GM12878 (cell line): ENCODE data around the gene NDUFC2.
"Not testable (repeated sequence)": the region's sequence is repeated elsewhere in the genome, so short reads cannot be mapped to it uniquely, and the experiment has no call there.

Experiments
- BCL3 ChIP-seq: IDR thresholded peaks from 2 replicates; pipeline ENCODE4 v1.6.1; 2011; ENCODE audit warnings: borderline replicate concordance, low read depth, mild to moderate bottlenecking, moderate library complexity, low read length; ENCODE audit not compliant: insufficient read depth, poor library complexity, severe bottlenecking
- DPF2 ChIP-seq: fragments of 450-650 bp; IDR thresholded peaks from 2 replicates; pipeline ENCODE4 v1.6.1; 2017; ENCODE audit warnings: mild to moderate bottlenecking
- PAX8 ChIP-seq: fragments of 450-650 bp; IDR thresholded peaks from 2 replicates; pipeline ENCODE4 v1.6.1; 2017; ENCODE audit warnings: mild to moderate bottlenecking, moderate library complexity
- POLR2A ChIP-seq: IDR thresholded peaks from 2 replicates; pipeline ENCODE4 v1.6.1; 2011; ENCODE audit warnings: low read depth, mild to moderate bottlenecking, low read length
- SMC3 ChIP-seq: IDR thresholded peaks from 2 replicates; pipeline ENCODE4 v1.6.1; 2011; ENCODE audit warnings: low read length, improper control_type of control experiment, borderline replicate concordance

GRCh38 chr11:78086521-78087074, 6.9 kb upstream of the NDUFC2 start:
- TF ChIP-seq POLR2A, SMC3, PAX8, DPF2, BCL3: not testable (repeated sequence)
